Epithelial cell of esophagus (primary cell): ENCODE data around the gene GPR176.

Source experiments
- DNase-seq: peaks from one replicate; pipeline ENCODE4 v3.0.0; 2010; ENCODE audit warnings: low read depth
- H3K4me3 ChIP-seq: 2 replicates; pipeline ENCODE4 v1.5.1; 2011; ENCODE audit warnings: mild to moderate bottlenecking, low read length, control low read depth
- TF ChIP-seq, protein P1 (sequence below): IDR thresholded peaks from 2 replicates; pipeline ENCODE4 v1.5.1; 2011; ENCODE audit warnings: low read depth, mild to moderate bottlenecking, low read length, control low read depth, inconsistent platforms; ENCODE audit not compliant: insufficient read depth; ENCODE audit errors: missing control alignments

The GPR176 gene

DNA sequence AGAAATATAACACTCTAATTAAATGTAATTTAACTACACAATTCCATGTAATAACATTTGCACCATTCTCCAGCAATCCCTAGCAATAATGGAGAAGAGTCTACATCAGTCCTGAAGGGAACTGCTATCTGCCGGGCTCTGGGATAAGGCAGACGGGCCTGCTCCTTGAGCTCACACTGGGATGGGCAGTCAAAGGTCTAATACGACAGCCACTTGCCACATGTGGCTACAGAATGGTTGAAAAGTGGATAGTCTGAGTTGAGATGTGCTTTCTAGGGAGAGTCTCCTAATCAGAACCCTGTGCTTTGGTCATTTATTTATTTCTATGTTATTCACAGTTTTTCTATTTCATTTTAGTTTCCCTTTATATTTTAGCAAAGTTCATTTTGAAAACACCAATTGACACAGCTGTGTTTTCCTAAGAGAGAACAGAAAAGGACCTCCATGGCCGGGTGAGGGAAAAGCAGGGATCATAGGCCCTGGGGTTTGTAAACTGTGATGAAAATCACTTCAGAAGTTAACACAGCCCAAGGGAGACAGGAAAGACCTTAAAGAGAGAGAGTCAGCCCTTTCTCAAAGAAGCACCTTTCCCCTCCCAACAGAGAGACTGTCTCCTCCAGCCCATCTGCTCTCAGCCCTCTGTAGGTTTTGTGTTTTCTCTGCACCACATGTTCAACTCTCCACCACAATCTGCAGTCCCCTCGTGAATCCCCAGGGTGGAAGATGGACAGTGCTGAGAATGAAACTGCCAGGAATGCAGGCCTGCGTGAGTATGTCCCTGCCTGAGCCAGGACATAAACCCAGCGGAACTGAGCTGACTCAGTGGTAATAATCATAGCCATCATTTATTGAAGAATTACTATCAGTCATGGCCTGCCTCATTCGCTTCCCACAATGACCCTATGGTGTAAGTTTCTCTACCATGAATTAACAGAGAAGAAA lies 149.0 kb downstream of the GPR176 start:
- no peak overlapping the region for H3K4me3 ChIP-seq
- DNase-seq = no peak
- TF ChIP-seq, protein P1, sequence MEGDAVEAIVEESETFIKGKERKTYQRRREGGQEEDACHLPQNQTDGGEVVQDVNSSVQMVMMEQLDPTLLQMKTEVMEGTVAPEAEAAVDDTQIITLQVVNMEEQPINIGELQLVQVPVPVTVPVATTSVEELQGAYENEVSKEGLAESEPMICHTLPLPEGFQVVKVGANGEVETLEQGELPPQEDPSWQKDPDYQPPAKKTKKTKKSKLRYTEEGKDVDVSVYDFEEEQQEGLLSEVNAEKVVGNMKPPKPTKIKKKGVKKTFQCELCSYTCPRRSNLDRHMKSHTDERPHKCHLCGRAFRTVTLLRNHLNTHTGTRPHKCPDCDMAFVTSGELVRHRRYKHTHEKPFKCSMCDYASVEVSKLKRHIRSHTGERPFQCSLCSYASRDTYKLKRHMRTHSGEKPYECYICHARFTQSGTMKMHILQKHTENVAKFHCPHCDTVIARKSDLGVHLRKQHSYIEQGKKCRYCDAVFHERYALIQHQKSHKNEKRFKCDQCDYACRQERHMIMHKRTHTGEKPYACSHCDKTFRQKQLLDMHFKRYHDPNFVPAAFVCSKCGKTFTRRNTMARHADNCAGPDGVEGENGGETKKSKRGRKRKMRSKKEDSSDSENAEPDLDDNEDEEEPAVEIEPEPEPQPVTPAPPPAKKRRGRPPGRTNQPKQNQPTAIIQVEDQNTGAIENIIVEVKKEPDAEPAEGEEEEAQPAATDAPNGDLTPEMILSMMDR = no peak

DNA sequence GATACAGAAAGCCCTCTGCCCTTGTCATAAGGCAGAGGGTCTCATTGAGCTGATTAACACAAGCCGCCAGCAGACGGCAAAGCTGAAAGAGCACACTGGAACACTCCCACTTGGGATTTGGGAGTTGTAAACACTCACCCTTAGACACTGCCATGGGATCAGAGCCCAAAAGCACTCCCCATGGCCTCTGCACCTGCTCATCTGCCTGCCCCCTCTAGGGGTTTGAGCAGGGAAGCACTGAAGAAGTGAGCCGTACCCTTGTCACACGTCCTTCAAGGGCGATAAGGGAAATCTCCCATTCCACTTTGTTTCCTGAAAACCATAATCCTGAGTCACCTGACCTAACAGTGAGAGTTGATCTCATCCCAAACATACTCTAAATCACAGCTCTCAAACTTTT lies 152.1 kb downstream of the GPR176 start:
- TF ChIP-seq, protein P1 = no peak
- no peak overlapping the region for H3K4me3 ChIP-seq
- DNase-seq = no peak

DNA sequence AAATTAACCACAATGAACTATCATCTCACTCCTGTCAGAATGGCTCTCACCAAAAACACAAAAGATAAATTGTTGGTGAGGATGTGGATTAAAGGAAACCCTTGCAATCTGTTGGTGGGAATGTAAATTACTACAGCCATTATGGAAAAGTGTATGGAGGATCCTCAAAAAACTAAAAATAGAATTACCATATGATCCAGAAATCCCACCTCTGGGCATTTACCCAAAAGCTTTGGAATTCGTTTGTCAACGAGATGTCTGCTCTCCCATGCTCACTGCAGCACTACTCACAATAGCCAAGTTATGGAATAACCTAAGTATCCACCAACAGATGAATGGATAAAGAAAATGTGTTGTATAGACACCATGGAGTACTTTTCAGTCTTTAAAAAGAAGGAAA lies 159.1 kb downstream of the GPR176 start:
- DNase-seq = no peak
- TF ChIP-seq, protein P1 = no peak
- no peak overlapping the region for H3K4me3 ChIP-seq

DNA sequence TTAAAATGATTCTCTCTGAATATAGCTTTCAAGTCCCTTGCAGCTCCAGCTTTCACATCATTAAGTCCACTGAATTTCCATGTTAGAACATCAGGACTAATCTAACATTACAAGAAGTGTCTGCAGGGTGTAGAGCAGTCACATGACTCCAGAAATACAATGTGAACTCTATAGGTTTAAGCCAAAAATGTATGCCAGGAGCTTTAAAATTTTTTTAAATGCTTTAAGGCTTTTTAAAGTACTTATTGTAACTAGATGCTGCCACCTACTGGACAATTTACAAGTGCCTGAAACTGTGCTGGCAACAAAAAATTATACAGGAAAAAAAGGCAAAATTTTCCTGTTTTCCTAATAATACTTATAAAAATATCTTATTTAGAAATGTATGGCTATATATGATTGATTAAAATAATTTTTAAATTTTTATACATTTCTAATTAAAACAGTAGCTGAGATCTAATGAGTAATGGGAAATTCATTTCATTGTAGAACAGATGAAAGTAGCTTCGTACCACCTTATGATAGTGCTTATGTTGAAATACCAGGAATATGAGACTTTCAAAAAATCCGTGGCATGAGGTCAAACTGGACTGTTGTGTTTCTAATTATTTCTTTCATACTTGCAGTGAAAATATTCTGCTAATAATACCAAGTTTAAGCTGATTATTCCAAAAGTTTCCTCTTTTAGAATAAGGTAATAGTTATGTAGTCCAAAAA lies 163.1 kb downstream of the GPR176 start:
- DNase-seq = peak; percentile 74
- TF ChIP-seq, protein P1 = peak; percentile 69
- H3K4me3 ChIP-seq = no peak overlapping the region

DNA sequence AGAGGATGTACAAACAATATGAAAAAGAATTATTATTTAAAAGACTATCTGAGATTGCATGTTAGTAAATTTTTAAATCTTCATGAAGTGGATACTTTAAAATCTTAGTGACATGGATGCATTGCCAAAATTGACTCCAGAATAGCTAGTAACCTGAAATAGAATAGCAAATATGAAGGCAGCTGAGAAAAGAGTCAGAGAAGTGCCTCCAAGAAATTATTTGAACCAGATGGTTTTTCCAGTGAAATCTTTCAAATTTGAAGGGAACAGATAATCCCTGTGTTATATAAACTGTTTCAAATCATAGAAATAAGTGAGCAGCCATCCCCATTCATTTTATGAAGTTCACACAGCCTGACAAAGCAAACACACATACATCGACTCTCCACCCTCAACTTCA lies 167.1 kb downstream of the GPR176 start:
- DNase-seq = no peak
- H3K4me3 ChIP-seq = no peak overlapping the region
- TF ChIP-seq, protein P1 = no peak

DNA sequence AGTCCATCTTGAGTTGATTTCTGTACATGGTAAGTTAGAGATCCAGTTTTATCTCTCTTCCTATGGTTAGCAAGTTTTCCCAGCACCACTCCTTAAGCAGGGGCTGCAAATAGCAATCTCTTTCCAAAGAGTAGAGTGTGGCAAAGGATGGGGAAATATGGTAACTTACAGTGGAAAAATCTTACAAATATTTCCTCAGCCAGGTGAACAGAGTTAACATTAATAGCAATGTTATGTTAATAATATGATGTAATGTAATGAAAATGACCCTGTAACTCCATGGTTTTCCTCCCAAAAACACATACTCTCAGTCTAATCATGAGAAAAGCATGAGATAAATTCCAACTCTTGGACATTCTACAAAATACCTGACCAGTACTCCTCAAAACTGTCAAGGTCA lies 167.8 kb downstream of the GPR176 start:
- no peak overlapping the region for H3K4me3 ChIP-seq
- DNase-seq = no peak
- TF ChIP-seq, protein P1 = no peak
